HUES64 (cell line): ENCODE results near the gene OR2G3. TPM values are rescaled to one million over a fixed set of nuclear protein-coding genes. Genes with fewer than 3 reads are reported as not detected.

Experiments used
- H3K27ac ChIP-seq: 2 replicates; pipeline ENCODE4 v1.7.0; 2013; ENCODE audit warnings: low read depth, low read length, inconsistent platforms
- H3K27me3 ChIP-seq: 2 replicates; pipeline ENCODE4 v1.6.1; 2013; ENCODE audit warnings: mild to moderate bottlenecking, low read length; ENCODE audit not compliant: insufficient read depth
- H3K36me3 ChIP-seq: 2 replicates; pipeline ENCODE4 v1.6.1; 2013; ENCODE audit warnings: mild to moderate bottlenecking, low read length; ENCODE audit not compliant: insufficient read depth
- H3K4me1 ChIP-seq: 2 replicates; pipeline ENCODE4 v1.6.1; 2013; ENCODE audit warnings: mild to moderate bottlenecking, low read length, moderate library complexity; ENCODE audit not compliant: insufficient read depth
- H3K4me3 ChIP-seq: 2 replicates; pipeline ENCODE4 v1.5.1; 2013; ENCODE audit warnings: mild to moderate bottlenecking, low read length, moderate library complexity
- H3K9ac ChIP-seq: 2 replicates; pipeline ENCODE4 v1.6.1; 2013; ENCODE audit warnings: mild to moderate bottlenecking, low read depth, low read length
- H3K9me3 ChIP-seq: 2 replicates; pipeline ENCODE4 v1.6.1; 2013; ENCODE audit warnings: low read depth, low read length; ENCODE audit not compliant: insufficient read depth
- WGBS: fragments of 150-250, 120-280 bp; methylation state at CpG from one replicate; pipeline ENCODE4 v1.1.7; 2013; ENCODE audit warnings: missing lambda C conversion rate; 5-methylcytosine and 5-hydroxymethylcytosine counted together
- polyA plus RNA-seq, 2 experiments: library from polyadenylated mRNA; stranded (reverse); fragments of 50-300 nt; gene quantifications; one replicate each; pipeline ENCODE4 v1.2.3, GENCODE V29; 2013

Gene OR2G3
- not detected for polyA plus RNA-seq (2013, experiment 1 of 2)
- polyA plus RNA-seq (2013, experiment 2 of 2) = not detected

DNA sequence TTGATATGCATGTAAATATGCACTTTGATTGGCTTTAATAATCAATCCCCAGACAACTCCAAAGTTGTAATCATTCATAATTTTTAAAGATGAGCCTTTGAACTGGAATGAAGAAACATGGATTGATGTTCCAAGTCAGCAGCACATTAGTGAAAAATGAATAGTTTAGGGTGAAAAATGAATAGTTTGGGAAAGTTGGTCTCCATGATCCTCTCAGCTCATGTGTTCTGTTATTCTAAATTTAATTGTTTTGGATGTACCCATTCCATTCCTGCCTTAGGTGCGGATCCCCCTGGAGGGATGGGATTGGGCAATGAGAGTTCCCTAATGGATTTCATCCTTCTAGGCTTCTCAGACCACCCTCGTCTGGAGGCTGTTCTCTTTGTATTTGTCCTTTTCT is at the start of gene OR2G3:
Gene OR2G3, plus strand, starts transcription at position 301 of the 400 bp plus-strand sequence. Its CDS starts 0 bp downstream, at position 301.
- Histone ChIP-seq H3K4me1 (no peaks in the 10 kb centered on the region), H3K27me3 (no peaks in the 10 kb centered on the region), H3K27ac (no peak within 1 kb of the TSS), H3K4me3 (no peak within 1 kb of the TSS), H3K9ac (no peak within 1 kb of the TSS), H3K9me3 (no peaks in the 10 kb centered on the region), H3K36me3 (no peaks in the 10 kb centered on the region)
- 88% methylated on average over 2 of the region's 2 CpGs for WGBS

GRCh38 chr1:247557926-247558674 is 47.3 kb upstream of the OR2G3 start:
- no peaks in the 10 kb centered on the region for H3K36me3 ChIP-seq
- no peaks in the 10 kb centered on the region for H3K27me3 ChIP-seq
- 89% methylated on average over 2 of the region's 2 CpGs for WGBS
- no peaks in the 10 kb centered on the region for H3K9me3 ChIP-seq
- H3K4me3 ChIP-seq = no peak overlapping the region
- H3K9ac ChIP-seq = no peak overlapping the region
- no peak overlapping the region for H3K27ac ChIP-seq
- H3K4me1 ChIP-seq = peaks cover 8% of the 10 kb centered on the region

- no peaks in the 10 kb centered on the region for H3K9me3 ChIP-seq
- H3K27me3 ChIP-seq = no peaks in the 10 kb centered on the region
- WGBS = 79% methylated on average over 10 of the region's 10 CpGs
- H3K27ac ChIP-seq = no peak overlapping the region
- no peak overlapping the region for H3K9ac ChIP-seq
- no peaks in the 10 kb centered on the region for H3K36me3 ChIP-seq
- no peak overlapping the region for H3K4me3 ChIP-seq
- peaks cover 8% of the 10 kb centered on the region for H3K4me1 ChIP-seq
Observed at GRCh38 chr1:247561711-247562110, 43.7 kb upstream of the OR2G3 start.

DNA sequence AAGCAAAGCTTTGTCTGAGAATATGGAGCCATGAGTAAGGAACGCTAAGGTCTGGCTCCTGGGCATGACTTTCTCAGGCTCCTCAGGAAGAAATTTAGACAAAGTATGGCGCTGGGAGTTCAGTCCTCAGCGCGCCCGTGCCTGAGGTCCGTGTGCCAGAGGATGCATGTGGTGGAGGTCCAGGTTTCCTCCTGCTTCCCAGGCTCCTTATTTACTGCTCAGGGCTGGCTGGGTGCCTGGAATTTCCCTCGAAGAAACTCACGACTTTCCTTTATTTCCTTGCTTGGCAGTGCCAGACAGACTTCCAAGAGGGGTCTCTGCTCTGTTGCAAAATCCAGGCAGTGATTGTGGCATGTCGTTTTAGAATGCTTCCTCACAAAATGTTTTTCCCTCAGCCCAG is 43.2 kb upstream of the OR2G3 start:
- H3K36me3 ChIP-seq = no peaks in the 10 kb centered on the region
- 86% methylated on average over 9 of the region's 9 CpGs for WGBS
- peaks cover 8% of the 10 kb centered on the region for H3K4me1 ChIP-seq
- H3K27me3 ChIP-seq = no peaks in the 10 kb centered on the region
- H3K9ac ChIP-seq = no peak overlapping the region
- no peak overlapping the region for H3K4me3 ChIP-seq
- no peak overlapping the region for H3K27ac ChIP-seq
- no peaks in the 10 kb centered on the region for H3K9me3 ChIP-seq

DNA sequence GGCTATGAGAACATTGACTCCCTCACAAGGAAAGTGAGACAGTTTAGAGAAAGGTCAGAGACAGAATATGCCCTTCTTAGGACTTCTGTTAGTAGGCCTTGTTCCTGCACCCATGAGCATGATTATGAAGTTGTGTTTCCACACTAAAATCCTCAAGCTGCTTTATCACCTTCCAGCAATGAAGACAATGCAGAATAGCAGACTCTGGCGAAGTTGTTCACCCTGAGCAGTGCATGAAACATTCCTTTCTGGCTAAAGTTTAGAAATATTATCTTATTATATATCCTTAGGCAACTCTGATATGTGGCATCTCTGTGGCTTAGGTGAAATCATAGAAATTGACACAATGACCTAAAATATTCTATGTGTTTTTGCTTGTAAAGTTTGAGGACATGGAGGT is 31.1 kb upstream of the OR2G3 start:
- no peak overlapping the region for H3K27ac ChIP-seq
- no peaks in the 10 kb centered on the region for H3K4me1 ChIP-seq
- H3K27me3 ChIP-seq = no peaks in the 10 kb centered on the region
- H3K4me3 ChIP-seq = no peak overlapping the region
- no peaks in the 10 kb centered on the region for H3K9me3 ChIP-seq
- WGBS = no CpG with 5 or more reads among the region's 1 CpG
- H3K36me3 ChIP-seq = no peaks in the 10 kb centered on the region
- no peak overlapping the region for H3K9ac ChIP-seq

GRCh38 chr1:247574664-247575063 is 30.7 kb upstream of the OR2G3 start:
- H3K4me1 ChIP-seq = no peaks in the 10 kb centered on the region
- no peak overlapping the region for H3K27ac ChIP-seq
- H3K4me3 ChIP-seq = no peak overlapping the region
- no peaks in the 10 kb centered on the region for H3K9me3 ChIP-seq
- H3K27me3 ChIP-seq = no peaks in the 10 kb centered on the region
- H3K36me3 ChIP-seq = no peaks in the 10 kb centered on the region
- H3K9ac ChIP-seq = no peak overlapping the region

DNA sequence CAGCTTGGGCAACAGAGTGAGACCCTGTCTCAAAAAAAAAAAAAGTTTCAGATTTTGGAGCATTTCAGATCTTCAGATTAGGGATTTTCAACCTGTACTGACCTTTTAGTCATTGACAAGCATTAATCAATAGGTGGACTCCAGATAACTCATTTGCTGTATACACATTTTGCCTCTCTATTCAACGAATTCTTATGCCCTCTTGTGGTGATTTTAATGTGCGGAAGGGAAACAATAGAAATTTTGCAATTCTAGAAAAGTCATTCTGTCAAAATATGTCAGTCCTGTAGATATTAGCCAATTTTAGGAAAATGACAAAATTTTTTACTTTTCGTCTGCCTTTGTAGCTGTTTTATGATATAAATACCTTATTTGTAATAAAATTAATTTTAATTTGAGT is 28.9 kb upstream of the OR2G3 start:
- Histone ChIP-seq H3K27ac (no peak overlapping the region), H3K4me1 (no peaks in the 10 kb centered on the region), H3K36me3 (no peaks in the 10 kb centered on the region), H3K4me3 (no peak overlapping the region), H3K9me3 (no peaks in the 10 kb centered on the region), H3K27me3 (no peaks in the 10 kb centered on the region), H3K9ac (no peak overlapping the region)
- WGBS = 65% methylated on average over 2 of the region's 3 CpGs

DNA sequence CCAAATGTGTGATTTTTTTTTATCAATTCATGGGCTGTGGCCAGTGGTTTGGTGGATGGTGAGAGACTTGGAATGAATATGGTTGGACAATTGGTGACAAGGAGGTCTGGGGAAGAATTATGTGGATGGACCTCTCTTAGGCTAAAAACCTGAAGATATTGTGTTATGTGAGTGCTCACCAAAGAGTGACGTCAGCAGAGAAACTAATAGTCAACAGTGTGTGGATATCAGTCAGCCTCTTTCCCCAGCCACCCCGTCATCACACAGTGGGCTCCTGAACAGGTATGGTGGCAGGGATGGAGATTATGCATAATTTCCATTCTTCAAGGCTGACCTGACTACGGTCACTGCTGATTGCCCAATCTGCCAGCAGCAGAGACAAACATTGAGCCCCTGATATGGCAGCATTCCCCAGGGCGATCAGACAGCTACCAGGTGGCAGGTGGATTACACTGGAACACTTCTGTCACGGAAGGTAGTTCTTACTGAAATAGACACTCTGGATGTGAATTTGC is 26.4 kb upstream of the OR2G3 start:
- H3K27ac ChIP-seq = no peak overlapping the region
- no peaks in the 10 kb centered on the region for H3K36me3 ChIP-seq
- WGBS = 92% methylated on average over 5 of the region's 5 CpGs
- no peaks in the 10 kb centered on the region for H3K4me1 ChIP-seq
- H3K4me3 ChIP-seq = no peak overlapping the region
- H3K9me3 ChIP-seq = no peaks in the 10 kb centered on the region
- H3K27me3 ChIP-seq = no peaks in the 10 kb centered on the region
- no peak overlapping the region for H3K9ac ChIP-seq

GRCh38 chr1:247588060-247588459 is 17.3 kb upstream of the OR2G3 start, which contains the start of gene OR2G2:
Gene OR2G2, plus strand, starts transcription at chr1:247588360. Its CDS starts 0 bp downstream, at chr1:247588360.
- 96% methylated on average over 1 of the region's 2 CpGs for WGBS
- Histone ChIP-seq H3K9ac (no peak within 1 kb of the TSS), H3K9me3 (no peaks in the 10 kb centered on the region), H3K27ac (no peak within 1 kb of the TSS), H3K4me3 (no peak within 1 kb of the TSS), H3K4me1 (no peaks in the 10 kb centered on the region), H3K27me3 (no peaks in the 10 kb centered on the region), H3K36me3 (no peaks in the 10 kb centered on the region)

- no peak overlapping the region for H3K9ac ChIP-seq
- no peaks in the 10 kb centered on the region for H3K9me3 ChIP-seq
- H3K36me3 ChIP-seq = no peaks in the 10 kb centered on the region
- H3K4me3 ChIP-seq = no peak overlapping the region
- H3K27ac ChIP-seq = no peak overlapping the region
- WGBS = 74% methylated on average over 1 of the region's 1 CpG
- no peaks in the 10 kb centered on the region for H3K4me1 ChIP-seq
- H3K27me3 ChIP-seq = no peaks in the 10 kb centered on the region
Observed at GRCh38 chr1:247613405-247613804, 8.0 kb downstream of the OR2G3 start.

DNA sequence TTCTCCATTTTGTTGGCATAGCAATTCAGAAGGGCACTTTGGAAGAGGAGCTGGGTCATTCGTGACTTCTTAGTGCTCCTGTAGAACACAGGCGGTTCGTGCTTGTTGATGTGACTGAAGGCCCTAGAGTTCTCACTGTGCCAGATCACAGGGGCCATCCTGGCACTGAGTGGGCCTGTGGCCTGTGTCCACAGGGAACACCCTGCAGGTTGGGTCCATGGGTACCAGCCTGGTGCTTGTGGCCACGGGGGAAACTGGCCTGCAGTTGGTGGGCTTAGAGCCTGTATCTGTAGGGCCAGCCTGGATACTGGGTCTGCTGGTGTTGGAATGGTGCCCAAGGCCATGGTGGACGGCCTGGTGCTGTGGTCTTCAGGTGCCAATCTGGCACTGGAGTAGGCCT is 9.2 kb downstream of the OR2G3 start:
- no peak overlapping the region for H3K4me3 ChIP-seq
- WGBS = 90% methylated on average over 5 of the region's 5 CpGs
- no peaks in the 10 kb centered on the region for H3K36me3 ChIP-seq
- no peaks in the 10 kb centered on the region for H3K9me3 ChIP-seq
- no peak overlapping the region for H3K9ac ChIP-seq
- H3K27ac ChIP-seq = no peak overlapping the region
- H3K4me1 ChIP-seq = no peaks in the 10 kb centered on the region
- no peaks in the 10 kb centered on the region for H3K27me3 ChIP-seq
